Activated T-helper 17 cell treated with anti-CD3 and anti-CD28 coated beads, Interleukin-2, amount 50 U/mL, for 72 hours (primary cell): Measurements from ENCODE around the gene TDP2. TPM values are rescaled to one million over a fixed set of nuclear protein-coding genes. Genes with fewer than 3 reads are reported as not detected.
A peak's percentile ranks its signal among the peaks of the same experiment; 100 is the strongest.
"Not testable (repeated sequence)": the region's sequence is repeated elsewhere in the genome, so short reads cannot be mapped to it uniquely, and the experiment has no call there.

Source experiments
- ATAC-seq: fragments of 150-1000 bp; cut with Tn5 transposase; replicated peaks from 2 replicates; pipeline ENCODE4 v1.10.0; 2021; ENCODE audit warnings: mild to moderate bottlenecking, moderate library complexity
- H3K27ac Mint-ChIP-seq: one replicate; pipeline ENCODE4 v1.8.0; 2022; ENCODE audit warnings: mixed read lengths
- H3K27me3 Mint-ChIP-seq: one replicate; pipeline ENCODE4 v1.8.0; 2022; ENCODE audit warnings: mixed read lengths
- H3K36me3 Mint-ChIP-seq: one replicate; pipeline ENCODE4 v1.8.0; 2022; ENCODE audit warnings: low read depth, mild to moderate bottlenecking, mixed read lengths
- H3K4me1 Mint-ChIP-seq: one replicate; pipeline ENCODE4 v1.8.0; 2022; ENCODE audit warnings: mixed read lengths
- H3K4me3 Mint-ChIP-seq: one replicate; pipeline ENCODE4 v1.8.0; 2022; ENCODE audit warnings: mild to moderate bottlenecking, mixed read lengths
- H3K9me3 Mint-ChIP-seq: one replicate; pipeline ENCODE4 v1.8.0; 2022; ENCODE audit warnings: mixed read lengths
- total RNA-seq, 2 donors: library from RNA; stranded (reverse); gene quantifications; one replicate each; pipeline ENCODE4 v1.2.3, GENCODE V29; 2022

Gene TDP2
- total RNA-seq, 2 donors from 2014 or later, result 51.6 to 55.3 TPM

GRCh38 chr6:24648276-24648675 is 18.4 kb downstream of the TDP2 start:
- Mint-ChIP-seq H3K36me3 (peaks cover 38% of the 10 kb centered on the region), H3K27me3 (peaks cover 3% of the 10 kb centered on the region)
- no peak for ATAC-seq

GRCh38 chr6:24646771-24647170 is 19.9 kb downstream of the TDP2 start:
- Mint-ChIP-seq H3K27ac (peak overlapping the region; percentile 76), H3K27me3 (peaks cover 3% of the 10 kb centered on the region), H3K9me3 (no peaks in the 10 kb centered on the region), H3K4me3 (peak overlapping the region; percentile 76), H3K36me3 (peaks cover 22% of the 10 kb centered on the region), H3K4me1 (peaks cover 6% of the 10 kb centered on the region)
- no peak for ATAC-seq

More at GRCh38 chr6:24648276-24648675, 18.4 kb downstream of the TDP2 start:
- Mint-ChIP-seq H3K27ac (no peak overlapping the region), H3K4me3 (no peak overlapping the region), H3K4me1 (peaks cover 6% of the 10 kb centered on the region), H3K9me3 (no peaks in the 10 kb centered on the region)

GRCh38 chr6:24644377-24644776 is 22.3 kb downstream of the TDP2 start:
- Mint-ChIP-seq H3K27ac (no peak overlapping the region), H3K4me3 (peak overlapping the region; percentile 76), H3K4me1 (peaks cover 6% of the 10 kb centered on the region), H3K9me3 (no peaks in the 10 kb centered on the region), H3K27me3 (peaks cover 6% of the 10 kb centered on the region), H3K36me3 (no peaks in the 10 kb centered on the region)
- no peak for ATAC-seq

- Mint-ChIP-seq H3K27ac (no peak overlapping the region), H3K9me3 (no peaks in the 10 kb centered on the region), H3K4me1 (peaks cover 6% of the 10 kb centered on the region), H3K36me3 (no peaks in the 10 kb centered on the region), H3K4me3 (no peak overlapping the region), H3K27me3 (peaks cover 6% of the 10 kb centered on the region)
- ATAC-seq, result no peak
These were observed 22.8 kb downstream of the TDP2 start for GRCh38 chr6:24643920-24644319.

GRCh38 chr6:24642061-24642460 is 24.6 kb downstream of the TDP2 start:
- ATAC-seq, result no peak
- Mint-ChIP-seq H3K36me3 (no peaks in the 10 kb centered on the region), H3K9me3 (no peaks in the 10 kb centered on the region), H3K4me3 (no peak overlapping the region), H3K4me1 (peaks cover 6% of the 10 kb centered on the region), H3K27ac (no peak overlapping the region), H3K27me3 (peaks cover 6% of the 10 kb centered on the region)

- H3K4me3 Mint-ChIP-seq, H3K27ac Mint-ChIP-seq, H3K4me1 Mint-ChIP-seq, H3K36me3 Mint-ChIP-seq, ATAC-seq, H3K27me3 Mint-ChIP-seq, H3K9me3 Mint-ChIP-seq: not testable (repeated sequence)
These were observed 26.1 kb downstream of the TDP2 start for GRCh38 chr6:24640631-24641030.

GRCh38 chr6:24640166-24640565 is 26.5 kb downstream of the TDP2 start:
- ATAC-seq, result no peak

GRCh38 chr6:24636681-24637080 is 30.0 kb downstream of the TDP2 start:
- H3K4me3 Mint-ChIP-seq, result no peak overlapping the region
- no peaks in the 10 kb centered on the region for H3K9me3 Mint-ChIP-seq
- H3K27me3 Mint-ChIP-seq, result peaks cover 17% of the 10 kb centered on the region
- H3K4me1 Mint-ChIP-seq, result no peaks in the 10 kb centered on the region
- no peak for ATAC-seq
- no peak overlapping the region for H3K27ac Mint-ChIP-seq
- no peaks in the 10 kb centered on the region for H3K36me3 Mint-ChIP-seq

More at GRCh38 chr6:24640166-24640565, 26.5 kb downstream of the TDP2 start:
- no peak overlapping the region for H3K27ac Mint-ChIP-seq
- H3K36me3 Mint-ChIP-seq, result no peaks in the 10 kb centered on the region
- no peaks in the 10 kb centered on the region for H3K9me3 Mint-ChIP-seq
- H3K27me3 Mint-ChIP-seq, result peaks cover 10% of the 10 kb centered on the region
- no peak overlapping the region for H3K4me3 Mint-ChIP-seq
- no peaks in the 10 kb centered on the region for H3K4me1 Mint-ChIP-seq

- no peaks in the 10 kb centered on the region for H3K9me3 Mint-ChIP-seq
- no peak overlapping the region for H3K27ac Mint-ChIP-seq
- no peaks in the 10 kb centered on the region for H3K4me1 Mint-ChIP-seq
- H3K27me3 Mint-ChIP-seq, result peaks cover 19% of the 10 kb centered on the region
- H3K4me3 Mint-ChIP-seq, result no peak overlapping the region
- H3K36me3 Mint-ChIP-seq, result no peaks in the 10 kb centered on the region
- no peak for ATAC-seq
These were observed 34.1 kb downstream of the TDP2 start for GRCh38 chr6:24632573-24632972.

- peaks cover 19% of the 10 kb centered on the region for H3K27me3 Mint-ChIP-seq
- H3K27ac Mint-ChIP-seq, result no peak overlapping the region
- no peaks in the 10 kb centered on the region for H3K9me3 Mint-ChIP-seq
- H3K4me3 Mint-ChIP-seq, result no peak overlapping the region
- no peaks in the 10 kb centered on the region for H3K36me3 Mint-ChIP-seq
- no peaks in the 10 kb centered on the region for H3K4me1 Mint-ChIP-seq
- no peak for ATAC-seq
These were observed 35.0 kb downstream of the TDP2 start for GRCh38 chr6:24631671-24632070.

GRCh38 chr6:24630856-24631505 is 35.7 kb downstream of the TDP2 start:
- no peaks in the 10 kb centered on the region for H3K36me3 Mint-ChIP-seq
- no peak overlapping the region for H3K27ac Mint-ChIP-seq
- H3K9me3 Mint-ChIP-seq, result no peaks in the 10 kb centered on the region

GRCh38 chr6:24621626-24622289 is 44.9 kb downstream of the TDP2 start:
- Mint-ChIP-seq H3K4me1 (peaks cover 3% of the 10 kb centered on the region), H3K27ac (no peak overlapping the region), H3K4me3 (no peak overlapping the region), H3K9me3 (no peaks in the 10 kb centered on the region), H3K27me3 (peaks cover 3% of the 10 kb centered on the region), H3K36me3 (no peaks in the 10 kb centered on the region)
- ATAC-seq, result no peak

More at GRCh38 chr6:24630856-24631505, 35.7 kb downstream of the TDP2 start:
- no peak for ATAC-seq
- Mint-ChIP-seq H3K4me1 (no peaks in the 10 kb centered on the region), H3K27me3 (peaks cover 20% of the 10 kb centered on the region), H3K4me3 (no peak overlapping the region)

- H3K27me3 Mint-ChIP-seq, result no peaks in the 10 kb centered on the region
- H3K9me3 Mint-ChIP-seq, result no peaks in the 10 kb centered on the region
- H3K4me1 Mint-ChIP-seq, result peaks cover 3% of the 10 kb centered on the region
- no peak overlapping the region for H3K4me3 Mint-ChIP-seq
- H3K36me3 Mint-ChIP-seq, result no peaks in the 10 kb centered on the region
- H3K27ac Mint-ChIP-seq, result no peak overlapping the region
- no peak for ATAC-seq
These were observed 46.1 kb downstream of the TDP2 start for GRCh38 chr6:24620637-24621036.

- no peak for ATAC-seq
- Mint-ChIP-seq H3K4me1 (peaks cover 3% of the 10 kb centered on the region), H3K36me3 (no peaks in the 10 kb centered on the region), H3K4me3 (no peak overlapping the region), H3K9me3 (no peaks in the 10 kb centered on the region), H3K27me3 (no peaks in the 10 kb centered on the region), H3K27ac (no peak overlapping the region)
These were observed 47.0 kb downstream of the TDP2 start for GRCh38 chr6:24619661-24620060.

- H3K9me3 Mint-ChIP-seq, result no peaks in the 10 kb centered on the region
- H3K36me3 Mint-ChIP-seq, result no peaks in the 10 kb centered on the region
- H3K4me1 Mint-ChIP-seq, result peaks cover 3% of the 10 kb centered on the region
- peaks cover 8% of the 10 kb centered on the region for H3K27me3 Mint-ChIP-seq
- no peak overlapping the region for H3K27ac Mint-ChIP-seq
- no peak for ATAC-seq
- H3K4me3 Mint-ChIP-seq, result no peak overlapping the region
These were observed 52.1 kb downstream of the TDP2 start for GRCh38 chr6:24614648-24615047.
